H1 (cell line): ENCODE measurements around the gene LYRM4. TPM values are rescaled to one million over a fixed set of nuclear protein-coding genes. Genes with fewer than 3 reads are reported as not detected.

Experiments used
- CTCF ChIA-PET: fragments of 300-600 bp; sonication (Branson Sonifier 250); formaldehyde crosslinking; loops from one replicate; lab custom pipeline; 2021; ENCODE audit not compliant: partially characterized antibody; lab: Charles Lee
- POLR2A ChIA-PET: fragments of 300-600 bp; sonication (Branson Sonifier 250); formaldehyde crosslinking; loops from one replicate; lab custom pipeline; 2021; ENCODE audit warnings: inconsistent platforms; ENCODE audit not compliant: partially characterized antibody; lab: Charles Lee
- DNase-seq, 2 experiments: peaks; one replicate each; pipeline versions ENCODE4 v3.0.0 to v3.0.0-alpha.2; 2010 to 2022; ENCODE audit warnings: low spot score in 2 of 2, low read depth in 1 of 2, mixed read lengths in 1 of 2
- FAIRE-seq: peaks from 2 replicates; lab custom pipeline; 2011; peaks lifted over from hg19 to GRCh38; lab: Jason Lieb, UNC
- H2AFZ ChIP-seq: 2 replicates; pipeline ENCODE4 v1.8.1; 2012; ENCODE audit warnings: low read length, inconsistent platforms
- H2AK5ac ChIP-seq: 2 replicates; pipeline ENCODE4 v1.6.1; 2013; ENCODE audit warnings: low read depth, low read length
- H2BK120ac ChIP-seq: replicated peaks from 2 replicates; pipeline ENCODE3; 2013; ENCODE audit warnings: low read depth, low read length, inconsistent platforms
- H2BK12ac ChIP-seq: 2 replicates; pipeline ENCODE4 v1.6.1; 2013; ENCODE audit warnings: low read depth, low read length
- H2BK15ac ChIP-seq: 2 replicates; pipeline ENCODE4 v1.6.1; 2013; ENCODE audit warnings: low read length
- H2BK20ac ChIP-seq: 2 replicates; pipeline ENCODE4 v1.6.1; 2013; ENCODE audit warnings: low read length
- H2BK5ac ChIP-seq: 2 replicates; pipeline ENCODE4 v1.6.1; 2013; ENCODE audit warnings: low read depth, low read length
- H3K14ac ChIP-seq: 2 replicates; pipeline ENCODE4 v1.6.1; 2013; ENCODE audit warnings: inconsistent platforms; ENCODE audit not compliant: insufficient read length
- H3K18ac ChIP-seq: 2 replicates; pipeline ENCODE4 v1.6.1; 2013; ENCODE audit warnings: low read length; ENCODE audit errors: extremely low read depth
- H3K23ac ChIP-seq: 2 replicates; pipeline ENCODE4 v1.6.1; 2013; ENCODE audit warnings: inconsistent platforms; ENCODE audit not compliant: insufficient read length
- H3K23me2 ChIP-seq: 2 replicates; pipeline ENCODE4 v1.6.1; 2013; ENCODE audit warnings: low read depth, low read length
- H3K27ac ChIP-seq: 2 replicates; pipeline ENCODE4 v1.6.1; 2011; ENCODE audit warnings: low read depth, low read length, inconsistent platforms
- H3K27me3 ChIP-seq, 4 experiments: replicated peaks in 1 of 4; 1 replicate in 1 of 4; 2 replicates in 3 of 4; pipeline versions ENCODE4 v1.6.1 to v1.8.1; 2011 to 2013; ENCODE audit warnings: low read length in 3 of 4, mild to moderate bottlenecking in 3 of 4, inconsistent platforms in 2 of 4, mixed read lengths in 2 of 4, moderate library complexity in 1 of 4; ENCODE audit not compliant: control insufficient read depth in 3 of 4, insufficient read depth in 3 of 4; ENCODE audit errors: extremely low read depth in 1 of 4
- H3K36me3 ChIP-seq, 4 experiments: 2 replicates each; pipeline versions ENCODE4 v1.6.1 to v1.8.1; 2011 to 2013; ENCODE audit warnings: mild to moderate bottlenecking in 4 of 4, low read length in 3 of 4, moderate library complexity in 2 of 4, control low read depth in 1 of 4, inconsistent platforms in 1 of 4; ENCODE audit not compliant: insufficient read depth in 4 of 4, control insufficient read depth in 2 of 4
- H3K4ac ChIP-seq: replicated peaks from 2 replicates; pipeline ENCODE3; 2013; ENCODE audit warnings: low read length, low read depth, mixed read lengths, inconsistent platforms; ENCODE audit not compliant: insufficient read length
- H3K4me1 ChIP-seq, 4 experiments: replicated peaks in 1 of 4; 1 replicate in 1 of 4; 2 replicates in 3 of 4; pipeline versions ENCODE4 v1.6.1 to v1.8.1; 2011 to 2013; ENCODE audit warnings: low read length in 3 of 4, inconsistent platforms in 2 of 4, mixed read lengths in 1 of 4; ENCODE audit not compliant: insufficient read depth in 4 of 4, control insufficient read depth in 3 of 4
- H3K4me2 ChIP-seq, 2 experiments: 2 replicates each; pipeline versions ENCODE4 v1.6.1 to v1.8.1; 2011 to 2013; ENCODE audit warnings: low read depth in 2 of 2, low read length in 2 of 2, control low read depth in 1 of 2, inconsistent platforms in 1 of 2, mild to moderate bottlenecking in 1 of 2; ENCODE audit not compliant: insufficient read depth in 1 of 2
- H3K4me3 ChIP-seq, 4 experiments: fragments of 200-600, 300-600 bp in 1 of 4; sonication (generic), shearing (Covaris generic), sonication (Bioruptor Twin) in 1 of 4; 2 replicates each; pipeline versions ENCODE4 v1.5.1 to v1.8.1; 2011 to 2016; ENCODE audit warnings: low read length in 4 of 4, low read depth in 3 of 4, control low read depth in 2 of 4, inconsistent platforms in 2 of 4, mild to moderate bottlenecking in 2 of 4, mixed read lengths in 1 of 4, moderate library complexity in 1 of 4; ENCODE audit not compliant: insufficient read depth in 2 of 4; ENCODE audit errors: extremely low read depth in 1 of 4
- H3K56ac ChIP-seq: replicated peaks from 2 replicates; pipeline ENCODE3; 2013; ENCODE audit warnings: low read depth, mild to moderate bottlenecking, mixed read lengths, low read length, inconsistent platforms; ENCODE audit not compliant: insufficient read length
- H3K79me1 ChIP-seq: 2 replicates; pipeline ENCODE4 v1.6.1; 2013; ENCODE audit warnings: low read depth, low read length, control low read depth
- H3K79me2 ChIP-seq, 2 experiments: 2 replicates each; pipeline versions ENCODE4 v1.6.1 to v1.8.1; 2012 to 2013; ENCODE audit warnings: low read length in 2 of 2, mild to moderate bottlenecking in 2 of 2, inconsistent platforms in 1 of 2; ENCODE audit not compliant: insufficient read depth in 2 of 2, control insufficient read depth in 1 of 2
- H3K9ac ChIP-seq, 4 experiments: replicated peaks in 1 of 4; 1 replicate in 1 of 4; 2 replicates in 3 of 4; pipeline versions ENCODE4 v1.6.1 to v1.8.1; 2011 to 2013; ENCODE audit warnings: low read depth in 3 of 4, low read length in 3 of 4, control low read depth in 2 of 4, mild to moderate bottlenecking in 2 of 4, moderate library complexity in 2 of 4, inconsistent platforms in 1 of 4; ENCODE audit errors: extremely low read depth in 1 of 4
- H3K9me3 ChIP-seq, 2 experiments: 2 replicates each; pipeline versions ENCODE4 v1.6.1 to v1.8.1; 2012 to 2013; ENCODE audit warnings: mild to moderate bottlenecking in 2 of 2, moderate library complexity in 2 of 2, control low read depth in 1 of 2, inconsistent platforms in 1 of 2, low read depth in 1 of 2, low read length in 1 of 2, mixed read lengths in 1 of 2; ENCODE audit not compliant: insufficient read depth in 2 of 2
- H4K20me1 ChIP-seq, 2 experiments: replicated peaks in 1 of 2; 2 replicates each; pipeline versions ENCODE3 to v1.8.1; 2011 to 2013; ENCODE audit warnings: inconsistent platforms in 2 of 2, low read length in 2 of 2, mild to moderate bottlenecking in 1 of 2; ENCODE audit not compliant: insufficient read depth in 2 of 2, control insufficient read depth in 1 of 2
- H4K5ac ChIP-seq: 2 replicates; pipeline ENCODE4 v1.6.1; 2013; ENCODE audit warnings: low read length, low read depth, mixed read lengths, inconsistent platforms; ENCODE audit not compliant: insufficient read length
- H4K8ac ChIP-seq: 2 replicates; pipeline ENCODE4 v1.8.0; 2013; ENCODE audit warnings: mild to moderate bottlenecking, moderate library complexity, low read length, inconsistent platforms; ENCODE audit not compliant: insufficient read depth; ENCODE audit errors: extremely low read depth
- H4K91ac ChIP-seq: replicated peaks from 2 replicates; pipeline ENCODE3; 2013; ENCODE audit warnings: low read length, mixed read lengths, inconsistent platforms; ENCODE audit not compliant: insufficient read length
- CHD1 ChIP-seq: IDR thresholded peaks from 2 replicates; pipeline ENCODE4 v1.6.1; 2012; ENCODE audit warnings: low read depth, low read length, improper control_type of control experiment
- MAX ChIP-seq: IDR thresholded peaks from 2 replicates; pipeline ENCODE4 v1.6.1; 2012; ENCODE audit warnings: inconsistent platforms
- RNF2 ChIP-seq: fragments of 200-900, 300-1000 bp; sonication (generic); IDR thresholded peaks from 2 replicates; pipeline ENCODE4 v1.7.1; 2016; ENCODE audit warnings: borderline replicate concordance, low read depth, mild to moderate bottlenecking, antibody characterized with exemption, low read length; ENCODE audit not compliant: poor library complexity, severe bottlenecking; ENCODE audit errors: missing control alignments
- WGBS, 2 experiments: shearing (Covaris generic) in 1 of 2; methylation state at CpG; one replicate each; pipeline versions ENCODE4 v1.1.6 to v1.1.7; 2013 to 2015; ENCODE audit warnings: low lambda C conversion rate in 2 of 2, mixed read lengths in 2 of 2, inconsistent platforms in 1 of 2, low coverage in 1 of 2, missing lambda C conversion rate in 1 of 2; ENCODE audit not compliant: insufficient replicate concordance in 2 of 2, insufficient coverage in 1 of 2, insufficient read length in 1 of 2; ENCODE audit errors: extremely low coverage in 1 of 2, missing lambda C conversion rate in 1 of 2; 5-methylcytosine and 5-hydroxymethylcytosine counted together
- polyA plus RNA-seq, 7 experiments: library from polyadenylated mRNA; depleted of rRNA in 3 of 7; stranded (reverse) in 5 of 7; unstranded in 2 of 7; fragments of >200 nt in 5 of 7; fragments of 200-250 nt in 2 of 7; gene quantifications; 1 replicate in 5 of 7; 2 replicates in 1 of 7; 4 replicates in 1 of 7; pipeline versions ENCODE4 v1.2.1 to v1.2.3, GENCODE V29; 2011 to 2013; ENCODE audit warnings: missing spikeins in 2 of 7, mixed read lengths in 2 of 7
- total RNA-seq: library from RNA; stranded (reverse); fragmentation: NEBNext Ultra II Directional; extraction: Animal tissue kit (Norgen Biotek cat#: 25700); gene quantifications from 2 replicates; pipeline ENCODE4 v1.2.1, GENCODE V29; 2021

Gene LYRM4
- total and polyA plus RNA-seq, 2 of the 8 experiments (the other 6 are each of a cell fraction or from before 2014, with no cell fraction given), result 56.6 to 62.8 TPM

DNA sequence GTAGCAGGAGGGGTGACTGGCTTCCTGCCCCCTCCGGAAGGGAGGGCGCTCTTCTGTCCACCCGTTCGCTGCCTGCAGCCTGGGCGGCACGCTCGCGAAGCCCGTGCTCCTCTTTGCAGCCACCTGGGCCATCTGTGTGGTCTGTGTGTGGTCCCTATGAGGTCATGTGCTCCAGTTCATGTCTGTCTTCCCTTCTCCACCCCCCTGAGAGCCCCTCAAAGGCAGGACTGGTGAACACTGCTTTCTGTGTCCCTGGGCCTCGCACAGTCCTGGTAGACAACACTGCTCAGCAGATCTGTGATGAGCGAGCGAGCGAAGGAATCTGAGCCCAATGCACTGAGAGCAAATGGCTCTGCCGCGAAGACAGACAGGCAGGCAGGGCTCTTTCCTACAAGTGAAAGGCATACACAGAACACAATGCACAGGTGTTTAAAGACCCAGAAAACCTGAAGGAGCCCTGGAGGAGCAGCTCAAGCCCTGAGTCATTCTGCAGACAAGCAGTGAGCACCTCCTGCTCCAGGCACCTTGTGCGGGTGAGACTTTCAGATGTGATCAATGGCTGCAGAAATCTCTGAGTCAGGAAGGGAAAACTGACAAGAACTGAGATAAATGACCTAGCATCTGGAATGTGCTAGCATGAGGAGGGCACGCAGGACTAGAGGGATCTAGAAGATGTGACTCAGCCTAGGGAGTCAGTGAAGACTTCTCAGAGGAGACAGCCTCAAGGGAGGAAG is 148.5 kb downstream of the LYRM4 start:
- ChIA-PET CTCF (interaction anchor here (0.8 kb wide), 1 partner anchor 15 kb away, joined by 3 read pairs; no protein-coding TSS in a partner anchor), POLR2A (no interaction called here)
- Histone ChIP-seq H3K23ac (no peak overlapping the region), H3K23me2 (no peaks in the 10 kb centered on the region), H3K9ac (no peak overlapping the region), H3K36me3 (no peaks in the 10 kb centered on the region), H3K14ac (no peak overlapping the region), H3K18ac (no peak overlapping the region), H3K4me1 (no peaks in the 10 kb centered on the region; a peak in 1 of 7 replicates), H2AFZ (no peak overlapping the region), H4K91ac (no peak overlapping the region), H4K8ac (peak overlapping the region; percentile 31; the same call in 1 of the 2 replicates), H3K56ac (no peak overlapping the region), H3K4me3 (no peak overlapping the region), H2BK20ac (no peak overlapping the region), H3K79me2 (no peaks in the 10 kb centered on the region), H3K27me3 (no peaks in the 10 kb centered on the region), H2BK12ac (no peak overlapping the region), H2BK5ac (no peak overlapping the region), H2BK120ac (no peak overlapping the region), H3K4ac (no peak overlapping the region), H4K5ac (no peak overlapping the region), H2BK15ac (no peak overlapping the region), H4K20me1 (peaks cover 1 to 4% of the 10 kb centered on the region in 2 experiments), H2AK5ac (no peak overlapping the region), H3K9me3 (no peaks in the 10 kb centered on the region), H3K27ac (no peak overlapping the region), H3K79me1 (no peaks in the 10 kb centered on the region), H3K4me2 (no peak overlapping the region)
- 87% methylated on average over 17 of the region's 17 CpGs; no CpG with 5 or more reads in 1 of the 2 experiments for WGBS, 2 experiments
- no peak for FAIRE-seq
- DNase-seq, result no peak
- TF ChIP-seq CHD1 (no peak), MAX (no peak), RNF2 (no peak)
